HG03045 (cell line): Measurements from ENCODE around the gene LYRM4.
"Not testable (repeated sequence)": the region's sequence is repeated elsewhere in the genome, so short reads cannot be mapped to it uniquely, and the experiment has no call there.

Experiments used
- ATAC-seq: cut with Tn5 transposase; IDR thresholded peaks from one replicate; pipeline ENCODE4 v1.9.1; 2021; ENCODE audit warnings: mild to moderate bottlenecking, moderate library complexity; ENCODE audit not compliant: unreplicated experiment

LYRM4 gene

GRCh38 chr6:5125152-5126006, 135.4 kb downstream of the LYRM4 start:
- ATAC-seq = no peak

GRCh38 chr6:5124526-5124925, 136.2 kb downstream of the LYRM4 start:
- no peak for ATAC-seq

- no peak for ATAC-seq
Measured at GRCh38 chr6:5123296-5124143, 137.2 kb downstream of the LYRM4 start.

- no peak for ATAC-seq
Measured at GRCh38 chr6:5122504-5123112, 138.1 kb downstream of the LYRM4 start.

- ATAC-seq = no peak
Measured at GRCh38 chr6:5121956-5122355, 138.8 kb downstream of the LYRM4 start.

- no peak for ATAC-seq
Measured at GRCh38 chr6:5121479-5121878, 139.3 kb downstream of the LYRM4 start.

GRCh38 chr6:5120543-5120942, 140.2 kb downstream of the LYRM4 start:
- not testable (repeated sequence) for ATAC-seq

- ATAC-seq = no peak
Measured at GRCh38 chr6:5120011-5120410, 140.7 kb downstream of the LYRM4 start.

GRCh38 chr6:5119090-5119951, 141.4 kb downstream of the LYRM4 start:
- ATAC-seq = no peak

GRCh38 chr6:5116243-5116991, 144.3 kb downstream of the LYRM4 start:
- ATAC-seq = no peak

- no peak for ATAC-seq
Measured at GRCh38 chr6:5115168-5115567, 145.6 kb downstream of the LYRM4 start.

GRCh38 chr6:5113096-5113495, 147.7 kb downstream of the LYRM4 start:
- no peak for ATAC-seq

- ATAC-seq = no peak
Measured at GRCh38 chr6:5112066-5112799, 148.5 kb downstream of the LYRM4 start.

GRCh38 chr6:5111626-5112025, 149.1 kb downstream of the LYRM4 start:
- no peak for ATAC-seq

GRCh38 chr6:5110246-5110645, 150.5 kb downstream of the LYRM4 start:
- ATAC-seq = no peak

GRCh38 chr6:5109436-5109835, 151.3 kb downstream of the LYRM4 start:
- ATAC-seq = no peak

- no peak for ATAC-seq
Measured at GRCh38 chr6:5108536-5109150, 152.1 kb downstream of the LYRM4 start.

- no peak for ATAC-seq
Measured at GRCh38 chr6:5108068-5108467, 152.7 kb downstream of the LYRM4 start.

GRCh38 chr6:5107341-5107740, 153.4 kb downstream of the LYRM4 start:
- ATAC-seq = no peak
